GM12891 (cell line): ENCODE results near the gene MRPL40. TPM values are rescaled to one million over a fixed set of nuclear protein-coding genes. Genes with fewer than 3 reads are reported as not detected.

Experiments
- DNase-seq: peaks from one replicate; pipeline ENCODE4 v3.0.0; 2011; ENCODE audit warnings: low spot score; ENCODE audit not compliant: insufficient read length
- FAIRE-seq: peaks from 2 replicates; lab custom pipeline; 2011; peaks lifted over from hg19 to GRCh38; lab: Jason Lieb, UNC
- PAX5 ChIP-seq: IDR thresholded peaks from 2 replicates; pipeline ENCODE4 v1.6.1; 2011; ENCODE audit warnings: low read length, moderate library complexity, mild to moderate bottlenecking; ENCODE audit not compliant: insufficient read depth, severe bottlenecking
- POLR2A ChIP-seq: IDR thresholded peaks from 2 replicates; pipeline ENCODE4 v1.6.1; 2011; ENCODE audit warnings: low read depth, low read length, control low read depth
- POLR2AphosphoS5 ChIP-seq: IDR thresholded peaks from 2 replicates; pipeline ENCODE4 v1.6.1; 2011; ENCODE audit warnings: low read depth, low read length, control low read depth
- POU2F2 ChIP-seq: IDR thresholded peaks from 2 replicates; pipeline ENCODE4 v1.6.1; 2011; ENCODE audit warnings: low read depth, mild to moderate bottlenecking, control low read depth, low read length, moderate library complexity
- SPI1 ChIP-seq: IDR thresholded peaks from 2 replicates; pipeline ENCODE4 v1.6.1; 2011; ENCODE audit warnings: low read depth, low read length, control low read depth
- TAF1 ChIP-seq: IDR thresholded peaks from 2 replicates; pipeline ENCODE4 v1.6.1; 2011; ENCODE audit warnings: low read depth, low read length, control low read depth
- polyA plus RNA-seq: library from polyadenylated mRNA; unstranded; fragments of >200 nt; gene quantifications from one replicate; pipeline ENCODE4 v1.2.1, GENCODE V29; 2012; ENCODE audit warnings: low read depth, missing spikeins, inconsistent platforms; ENCODE audit not compliant: missing spikeins

Gene MRPL40
- 46.5 TPM for polyA plus RNA-seq

DNA sequence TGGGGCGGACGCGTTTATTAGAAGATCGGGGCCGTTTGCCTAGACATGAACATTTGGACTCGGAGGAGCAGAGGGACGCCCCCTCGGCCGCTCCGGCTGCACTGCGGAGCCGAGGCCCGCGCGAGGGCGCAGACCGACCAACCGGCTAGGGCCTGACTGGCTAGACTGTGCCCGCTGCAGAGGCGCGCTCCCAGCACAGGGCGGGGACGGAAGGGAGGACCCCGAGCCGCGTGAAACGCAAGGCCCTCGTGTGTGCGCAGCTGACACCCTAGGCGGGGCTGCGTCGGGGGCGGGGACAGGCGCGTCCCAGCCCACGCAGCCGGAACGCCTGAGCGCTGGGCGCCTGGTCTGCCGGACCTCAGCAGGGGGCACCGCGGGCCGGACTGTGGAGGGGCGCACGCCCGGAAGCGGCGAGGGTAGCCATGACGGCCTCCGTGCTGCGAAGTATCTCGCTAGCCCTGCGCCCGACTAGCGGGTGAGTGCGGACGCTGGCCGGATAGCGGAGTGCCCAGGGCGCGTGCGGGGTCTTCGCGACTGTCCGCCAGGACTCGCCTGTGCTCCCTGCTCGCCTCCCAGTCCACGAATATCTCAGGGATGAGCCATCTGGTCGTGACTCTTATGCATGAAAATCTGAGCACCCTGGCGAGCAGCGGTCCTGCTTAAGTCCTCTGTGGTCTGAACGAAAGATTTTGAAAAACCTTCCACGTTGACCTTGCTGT, at the start of gene MRPL40:
MRPL40 (plus strand) TSS at position 413 of the 719 bp plus-strand sequence; CDS start at position 423, 10 bp downstream.
- peak; percentile 92 for DNase-seq
- FAIRE-seq: peak; percentile 99
- TF ChIP-seq SPI1: no peak
- TF ChIP-seq POLR2A: peak; percentile 96
- peak; percentile 97 for TF ChIP-seq POLR2AphosphoS5
- TF ChIP-seq PAX5: no peak
- TF ChIP-seq POU2F2: peak; percentile 87; the same call in 1 of the 2 replicates
- peak; percentile 76; the same call in 1 of the 2 replicates for TF ChIP-seq TAF1

- DNase-seq: no peak
- no peak for FAIRE-seq
- TF ChIP-seq SPI1: no peak
- no peak for TF ChIP-seq POLR2AphosphoS5
- TF ChIP-seq POU2F2: no peak
- TF ChIP-seq TAF1: no peak
- no peak for TF ChIP-seq POLR2A
- no peak for TF ChIP-seq PAX5
Measured at GRCh38 chr22:19383292-19383691, 49.1 kb upstream of the MRPL40 start.

- FAIRE-seq: no peak
- no peak for TF ChIP-seq PAX5
- no peak for TF ChIP-seq POU2F2
- no peak for TF ChIP-seq POLR2AphosphoS5
- no peak for TF ChIP-seq POLR2A
- TF ChIP-seq TAF1: no peak
- TF ChIP-seq SPI1: no peak
- DNase-seq: no peak
Measured at GRCh38 chr22:19385221-19385906, 47.0 kb upstream of the MRPL40 start.

DNA sequence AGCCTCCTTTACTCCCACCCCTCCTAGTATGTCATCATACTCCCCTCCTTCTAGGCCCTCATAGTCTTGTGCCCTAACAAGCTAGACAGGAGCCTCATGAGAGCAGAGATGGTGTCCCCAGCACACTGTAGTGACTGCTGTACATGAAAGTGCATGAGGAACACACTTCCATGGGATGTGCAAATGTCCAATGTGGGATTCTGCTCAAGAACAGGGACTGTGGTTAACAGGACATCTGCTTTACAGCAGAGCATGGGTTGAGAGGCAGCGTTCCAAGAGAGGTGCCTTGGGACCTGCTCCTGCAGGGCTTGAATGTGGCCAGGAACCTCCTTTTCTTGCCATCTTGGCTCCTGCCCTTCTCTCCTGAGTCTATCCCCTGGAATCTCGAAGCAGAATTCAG, 46.1 kb upstream of the MRPL40 start:
- TF ChIP-seq PAX5 (no peak), POLR2AphosphoS5 (no peak), SPI1 (no peak), POLR2A (no peak), TAF1 (no peak), POU2F2 (no peak)
- FAIRE-seq (no peak), DNase-seq (no peak)

DNA sequence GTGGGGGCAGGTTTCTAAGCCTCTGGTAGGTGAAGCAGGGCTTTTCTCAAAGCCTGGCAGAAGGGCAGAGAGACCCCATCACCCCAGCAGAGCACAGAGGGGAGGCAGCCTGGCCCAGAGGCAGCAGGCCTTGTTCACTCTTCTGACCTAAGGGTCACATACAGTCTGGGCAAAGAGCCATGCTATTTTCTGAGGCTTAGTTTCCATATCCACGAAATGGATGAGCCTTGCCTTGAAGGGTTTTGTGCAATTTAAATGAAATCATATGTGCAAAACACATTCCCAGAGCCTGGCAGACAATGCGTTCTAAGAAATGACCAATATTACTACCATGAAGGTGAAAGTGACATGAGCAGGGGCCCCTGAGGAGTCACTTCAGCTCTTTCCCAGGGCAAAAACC, 45.3 kb upstream of the MRPL40 start:
- DNase-seq (no peak), FAIRE-seq (no peak)
- TF ChIP-seq POLR2A: no peak
- no peak for TF ChIP-seq PAX5
- TF ChIP-seq POU2F2: no peak
- TF ChIP-seq SPI1: no peak
- no peak for TF ChIP-seq TAF1
- no peak for TF ChIP-seq POLR2AphosphoS5

GRCh38 chr22:19387575-19387974, 44.8 kb upstream of the MRPL40 start:
- FAIRE-seq (no peak), DNase-seq (no peak)
- TF ChIP-seq POLR2A (no peak), POU2F2 (no peak), POLR2AphosphoS5 (no peak), SPI1 (no peak), PAX5 (no peak), TAF1 (no peak)

- DNase-seq: no peak
- TF ChIP-seq PAX5: no peak
- no peak for TF ChIP-seq SPI1
- no peak for TF ChIP-seq POU2F2
- no peak for TF ChIP-seq POLR2AphosphoS5
- no peak for TF ChIP-seq TAF1
- TF ChIP-seq POLR2A: no peak
- FAIRE-seq: no peak
Measured at GRCh38 chr22:19393704-19394103, 38.6 kb upstream of the MRPL40 start.

DNA sequence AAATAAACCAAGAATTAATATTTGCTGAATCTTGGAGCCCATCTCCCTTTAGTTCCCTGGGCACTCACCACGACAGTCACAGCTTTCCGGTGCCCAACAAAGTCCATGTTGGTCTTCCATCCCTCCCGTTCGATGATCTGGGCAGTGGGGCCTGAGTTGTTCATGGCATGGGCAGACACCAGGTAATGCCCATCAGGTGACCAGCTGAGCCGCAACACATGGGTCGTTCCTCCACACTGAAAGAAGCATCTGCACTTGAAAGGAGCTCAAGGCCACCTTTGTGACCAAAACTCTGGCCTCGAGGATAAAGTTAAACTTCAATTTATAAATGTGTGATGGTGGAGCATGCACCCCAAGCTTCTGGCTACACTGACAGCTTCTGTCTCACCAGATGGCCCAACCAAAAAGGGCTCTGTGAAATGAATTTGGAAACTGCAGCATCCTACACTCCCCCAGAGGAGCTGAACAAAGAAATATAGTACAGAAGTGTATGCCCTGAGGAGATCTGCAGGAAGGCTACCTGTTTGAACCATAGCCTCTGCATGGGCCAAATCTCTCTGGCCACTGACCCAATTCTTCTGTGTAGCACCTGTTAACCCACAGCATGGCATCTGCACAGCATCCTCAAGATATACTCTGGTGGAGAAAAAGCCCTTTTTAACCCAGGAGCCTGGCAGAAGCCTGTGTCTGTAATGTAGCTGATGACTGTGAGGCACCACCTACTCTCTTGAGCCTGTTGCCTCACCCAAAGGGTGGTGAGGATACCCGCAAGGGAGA, 37.9 kb upstream of the MRPL40 start:
- TF ChIP-seq TAF1 (no peak), POLR2AphosphoS5 (no peak), POLR2A (no peak), PAX5 (no peak), POU2F2 (no peak), SPI1 (no peak)
- FAIRE-seq (no peak), DNase-seq (no peak)

DNA sequence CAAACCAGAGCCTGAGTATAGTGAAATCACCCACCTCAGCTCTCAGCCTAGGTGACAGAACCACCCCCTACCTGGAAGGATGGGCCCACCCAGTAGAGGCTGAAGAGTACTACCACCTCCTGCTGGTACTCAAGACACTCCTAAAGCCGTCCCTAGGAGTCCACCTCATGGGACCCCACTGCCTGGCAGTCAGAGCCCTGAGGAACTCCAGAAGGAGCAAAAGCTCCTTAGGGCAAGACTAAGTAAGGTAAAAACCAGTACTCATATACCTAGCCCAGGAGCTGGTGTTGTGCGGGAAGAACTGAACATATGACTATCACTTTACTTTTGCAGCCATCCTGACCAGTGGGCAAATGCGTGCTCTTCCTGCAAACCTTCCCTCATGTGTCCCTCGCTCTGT, 37.1 kb upstream of the MRPL40 start:
- TF ChIP-seq POLR2A (no peak), POLR2AphosphoS5 (no peak), PAX5 (no peak), SPI1 (no peak), POU2F2 (no peak), TAF1 (no peak)
- no peak for DNase-seq
- FAIRE-seq: no peak

DNA sequence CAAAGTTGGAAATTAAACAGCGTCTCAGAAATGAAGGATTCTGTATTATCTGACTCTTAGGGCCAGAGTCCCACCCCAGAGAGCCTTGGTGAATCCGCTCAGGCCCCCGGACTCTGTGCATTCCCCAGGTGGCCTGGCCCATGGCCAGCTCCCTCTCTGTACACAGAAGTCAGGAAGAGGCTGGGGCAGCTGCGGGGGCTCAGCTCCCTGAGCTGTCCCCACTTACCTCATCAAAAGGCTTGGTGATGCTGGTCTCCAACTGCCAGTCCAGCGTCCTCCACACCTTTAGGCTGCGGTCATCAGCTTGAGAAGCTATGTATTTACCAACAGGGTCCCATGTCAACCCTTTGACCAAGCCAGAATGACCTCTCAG, 35.8 kb upstream of the MRPL40 start:
- DNase-seq (no peak), FAIRE-seq (no peak)
- no peak for TF ChIP-seq SPI1
- TF ChIP-seq POU2F2: no peak
- TF ChIP-seq POLR2A: no peak
- no peak for TF ChIP-seq PAX5
- TF ChIP-seq POLR2AphosphoS5: no peak
- no peak for TF ChIP-seq TAF1
